HG02884 (cell line): ENCODE data around the gene CFB.
"Not testable (repeated sequence)": the region's sequence is repeated elsewhere in the genome, so short reads cannot be mapped to it uniquely, and the experiment has no call there.

Experiments
- ATAC-seq: cut with Tn5 transposase; IDR thresholded peaks from one replicate; pipeline ENCODE4 v1.9.1; 2021; ENCODE audit warnings: mild to moderate bottlenecking, moderate library complexity; ENCODE audit not compliant: unreplicated experiment

The CFB gene

DNA sequence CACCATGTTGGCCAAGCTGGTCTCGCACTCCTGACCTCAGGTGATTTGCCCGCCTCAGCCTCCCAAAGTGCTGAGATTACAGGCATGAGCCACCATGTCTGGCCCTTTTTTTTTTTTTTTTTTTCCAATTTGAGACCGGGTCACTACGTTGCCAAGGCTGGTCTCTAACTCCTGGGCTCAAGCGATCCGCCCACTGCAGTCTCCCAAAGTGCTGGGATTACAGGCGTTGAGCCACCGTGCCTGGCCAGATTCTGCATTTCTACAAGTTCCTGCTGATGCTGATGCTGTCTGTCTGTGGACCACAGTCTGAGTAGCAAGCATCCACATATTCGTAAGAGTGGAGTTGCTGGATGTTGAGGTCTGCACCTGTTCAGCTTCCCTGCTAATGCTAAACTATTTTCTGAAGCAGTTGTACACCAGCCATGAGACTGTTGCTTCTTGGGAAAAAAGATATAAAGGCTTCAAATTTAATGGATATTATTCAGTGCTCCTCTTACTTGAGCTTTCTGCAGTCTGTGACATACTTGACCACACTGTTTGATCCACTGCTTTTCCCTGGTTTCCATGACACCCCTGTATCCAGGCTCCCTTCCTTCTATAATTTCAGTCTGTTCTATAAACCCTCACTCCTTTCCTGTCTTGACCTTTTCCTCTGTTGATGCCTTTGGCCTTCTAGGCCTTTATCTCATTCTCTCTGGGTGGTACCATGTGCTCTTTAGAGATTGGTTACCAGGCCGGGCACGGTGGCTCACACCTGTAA, 33.9 kb upstream of the CFB start:
- no peak for ATAC-seq

GRCh38 chr6:31915351-31915750, 30.5 kb upstream of the CFB start:
- no peak for ATAC-seq

DNA sequence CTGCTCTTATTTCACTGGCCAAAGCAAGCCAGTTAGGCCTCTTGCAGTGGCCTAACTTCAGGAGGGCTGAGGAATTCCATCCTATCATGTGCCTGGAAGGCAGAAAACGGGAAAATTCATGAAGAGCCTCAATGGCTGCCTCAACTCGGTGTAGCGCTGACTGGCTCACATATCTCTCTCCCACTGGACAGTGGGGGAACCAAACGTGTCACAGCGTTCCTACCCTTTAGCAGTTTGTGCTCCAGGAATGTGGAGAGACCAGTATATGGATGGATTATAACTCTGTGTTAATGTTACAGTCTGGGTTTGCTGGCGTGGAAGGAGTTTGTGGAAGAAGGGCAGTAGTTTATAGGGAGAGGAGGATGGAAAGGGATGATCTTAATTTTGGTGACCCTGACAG, 30.1 kb upstream of the CFB start:
- no peak for ATAC-seq

DNA sequence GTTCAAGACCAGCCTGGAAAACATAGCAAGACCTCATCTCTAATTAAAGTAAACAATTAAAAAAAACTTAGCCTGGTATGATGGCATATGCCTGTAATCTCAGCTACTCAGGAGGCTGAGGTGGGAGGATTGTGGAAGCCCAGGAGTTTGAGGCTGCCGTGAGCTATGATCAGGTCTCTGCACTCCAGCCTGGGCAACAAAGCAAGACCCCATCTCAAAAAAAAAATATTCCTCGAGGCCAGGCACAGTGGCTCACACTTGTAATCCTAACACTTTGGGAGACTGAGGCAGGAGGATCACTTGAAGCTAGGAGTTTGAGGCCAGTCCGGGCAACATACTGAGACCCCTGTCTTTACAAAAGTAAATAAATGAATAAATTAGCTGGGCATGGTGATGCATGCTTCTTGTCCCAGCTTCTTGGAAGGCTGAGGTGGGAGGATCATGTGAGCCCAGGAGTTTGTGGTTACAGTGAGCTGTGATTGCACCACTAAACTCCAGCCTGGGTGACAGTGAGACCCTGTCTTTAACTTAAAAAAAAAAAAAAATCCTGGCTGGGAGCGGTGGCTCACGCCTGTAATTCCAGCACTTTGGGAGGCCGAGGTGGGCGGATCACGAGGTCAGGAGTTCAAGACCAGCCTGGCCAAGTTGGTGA, 27.7 kb upstream of the CFB start:
- ATAC-seq, result no peak

GRCh38 chr6:31919624-31920303, 26.1 kb upstream of the CFB start:
- no peak for ATAC-seq

DNA sequence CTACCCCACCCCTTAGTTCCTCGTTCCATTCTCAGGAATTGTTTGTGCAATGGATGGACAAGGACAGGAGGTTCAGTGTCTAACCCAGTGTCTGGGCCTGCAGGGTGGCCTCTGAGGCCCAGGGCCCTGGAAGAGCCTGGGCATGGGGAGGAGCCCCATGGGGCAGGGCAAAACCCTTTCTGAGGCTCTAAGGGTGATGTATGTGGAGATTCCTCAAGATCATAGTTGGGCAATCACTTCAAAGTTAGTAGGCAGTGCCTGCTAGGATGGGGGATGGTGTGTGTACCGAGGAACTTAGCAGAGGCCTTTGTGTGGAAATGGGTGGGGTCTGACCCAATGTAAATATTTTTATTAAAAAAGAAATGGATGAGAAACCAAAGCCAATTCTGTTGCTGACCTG, 25.1 kb upstream of the CFB start:
- no peak for ATAC-seq

DNA sequence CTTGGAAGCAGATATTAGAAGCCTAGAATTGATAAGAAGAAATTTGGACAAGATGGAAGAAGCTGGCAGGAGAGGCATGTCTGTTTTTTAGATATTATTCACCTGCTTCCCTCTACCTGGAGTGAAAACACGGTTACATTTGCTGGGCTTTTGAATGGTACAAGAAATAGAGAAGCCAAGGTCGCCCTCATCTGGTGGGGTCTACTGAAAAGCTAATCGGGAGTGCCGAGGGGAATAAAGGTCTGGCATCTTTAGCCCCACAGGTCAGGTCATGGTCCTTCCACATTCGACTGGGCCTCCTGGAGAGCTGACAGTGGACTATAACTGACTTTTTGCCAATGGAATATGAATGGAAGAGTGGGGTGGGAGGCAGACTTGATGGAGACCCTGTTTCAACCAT, 23.0 kb upstream of the CFB start:
- ATAC-seq, result no peak

DNA sequence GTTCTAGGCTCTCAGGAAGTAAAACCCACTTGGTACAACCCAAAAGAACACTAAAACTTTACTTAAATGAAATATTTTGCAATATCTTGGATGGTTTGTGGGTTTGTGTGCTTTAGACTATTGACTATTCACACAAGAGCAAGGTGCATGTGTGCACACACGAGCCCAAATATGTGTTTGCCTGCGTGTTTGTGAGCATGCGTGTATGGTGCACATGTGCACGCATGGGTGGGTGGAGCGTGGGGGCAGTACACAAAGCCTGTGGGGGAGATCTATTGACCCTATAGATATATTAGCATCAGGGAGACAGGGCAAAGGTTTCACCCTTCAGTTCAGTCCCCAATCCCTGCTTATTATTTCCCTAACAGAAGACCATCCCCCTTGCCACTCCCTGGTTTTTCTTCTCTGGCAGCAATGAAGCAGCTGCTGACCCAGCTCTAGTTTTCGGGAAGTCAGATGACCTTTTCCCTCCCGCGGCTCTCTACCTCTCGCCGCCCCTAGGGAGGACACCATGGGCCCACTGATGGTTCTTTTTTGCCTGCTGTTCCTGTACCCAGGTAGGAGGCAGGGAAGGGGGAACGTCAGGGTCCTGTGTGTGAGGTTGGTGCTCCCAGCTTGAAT, 18.5 kb upstream of the CFB start, which contains the start of gene C2:
C2 (plus strand) TSS at position 476 of the 621 bp plus-strand sequence; CDS start at position 512, 36 bp downstream.
- no peak for ATAC-seq

DNA sequence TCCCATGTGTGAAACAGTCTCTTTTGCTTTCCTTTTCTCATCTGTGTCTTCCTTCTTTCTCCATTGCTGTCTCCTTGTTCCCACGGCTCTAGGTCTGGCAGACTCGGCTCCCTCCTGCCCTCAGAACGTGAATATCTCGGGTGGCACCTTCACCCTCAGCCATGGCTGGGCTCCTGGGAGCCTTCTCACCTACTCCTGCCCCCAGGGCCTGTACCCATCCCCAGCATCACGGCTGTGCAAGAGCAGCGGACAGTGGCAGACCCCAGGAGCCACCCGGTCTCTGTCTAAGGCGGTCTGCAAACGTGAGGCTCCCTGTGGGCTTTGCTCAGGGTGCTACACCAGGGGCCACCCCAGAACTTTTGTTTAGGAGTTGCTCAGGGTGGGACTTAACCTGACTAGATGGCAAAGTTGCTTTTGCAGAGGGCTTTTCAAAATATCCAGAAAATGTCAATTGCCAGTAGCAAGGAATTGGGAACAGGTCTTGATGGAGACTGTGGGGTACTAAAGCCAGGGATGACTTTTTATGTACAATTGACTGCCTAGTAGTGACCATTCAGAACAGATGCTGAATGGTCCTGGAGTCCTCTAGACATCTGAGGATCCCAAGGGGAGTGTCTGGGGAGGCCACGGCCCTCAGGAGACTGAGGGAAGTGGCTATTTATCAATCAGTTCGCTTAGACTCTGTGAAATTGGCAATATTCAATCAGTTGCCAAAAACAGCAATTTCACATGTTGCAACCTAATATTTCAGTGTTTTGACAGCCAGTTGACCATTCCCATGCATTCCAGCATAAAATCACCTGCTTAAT, 17.8 kb upstream of the CFB start:
- no peak for ATAC-seq

GRCh38 chr6:31928672-31928939, 17.3 kb upstream of the CFB start:
- ATAC-seq, result no peak

DNA sequence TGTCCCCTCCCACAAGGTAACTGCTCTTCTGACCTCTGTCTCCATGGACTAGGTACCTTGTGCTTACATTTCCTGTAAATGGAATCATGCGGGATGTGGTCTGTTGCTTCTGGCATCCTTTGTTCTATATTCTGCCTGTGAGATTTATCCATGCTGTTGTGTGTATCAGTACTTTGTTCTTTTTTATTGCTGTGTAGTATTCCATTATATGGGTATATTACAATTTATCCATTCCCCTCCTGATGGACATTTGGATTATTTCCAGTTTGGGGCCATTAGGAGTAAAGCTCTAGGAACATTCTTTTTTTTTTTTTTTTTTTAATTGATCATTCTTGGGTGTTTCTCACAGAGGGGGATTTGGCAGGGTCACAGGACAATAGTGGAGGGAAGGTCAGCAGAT, 14.9 kb upstream of the CFB start:
- ATAC-seq, result no peak

GRCh38 chr6:31932137-31932536, 13.8 kb upstream of the CFB start:
- ATAC-seq, result not testable (repeated sequence)

GRCh38 chr6:31933537-31933936, 12.4 kb upstream of the CFB start:
- no peak for ATAC-seq

DNA sequence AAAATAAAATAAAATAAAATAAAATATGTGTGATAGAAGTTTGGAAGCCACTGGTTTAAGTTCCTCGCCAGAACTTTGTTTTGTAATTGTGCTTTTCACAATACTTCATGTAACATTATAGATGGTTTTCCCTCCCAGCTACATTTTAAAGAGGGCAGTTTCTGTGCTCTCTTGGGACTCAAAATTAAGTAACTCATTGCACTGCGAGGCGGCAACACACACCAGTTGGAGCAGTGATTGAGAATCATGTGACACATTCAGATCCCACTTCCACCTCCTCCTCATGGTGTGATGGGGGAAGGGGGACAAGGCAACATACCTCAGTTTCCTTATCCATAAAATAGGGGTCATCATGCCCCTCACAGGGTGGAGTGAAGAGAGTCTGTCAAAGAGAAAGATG, 10.9 kb upstream of the CFB start:
- no peak for ATAC-seq

DNA sequence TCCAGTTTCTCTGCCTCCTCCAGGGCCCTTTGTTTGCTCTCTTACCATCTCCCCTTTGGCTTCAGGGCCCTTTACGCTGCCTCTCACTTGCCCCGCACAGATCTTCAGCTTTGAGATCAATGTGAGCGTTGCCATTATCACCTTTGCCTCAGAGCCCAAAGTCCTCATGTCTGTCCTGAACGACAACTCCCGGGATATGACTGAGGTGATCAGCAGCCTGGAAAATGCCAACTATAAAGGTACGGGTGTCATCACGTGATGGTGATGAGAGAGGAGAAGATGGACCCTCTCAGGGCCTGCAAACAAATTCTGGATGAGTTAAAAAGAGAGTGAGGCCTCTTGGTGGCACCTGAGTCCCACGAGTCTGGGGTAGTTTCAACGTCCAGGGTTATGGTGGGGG, 10.1 kb upstream of the CFB start:
- ATAC-seq, result no peak

DNA sequence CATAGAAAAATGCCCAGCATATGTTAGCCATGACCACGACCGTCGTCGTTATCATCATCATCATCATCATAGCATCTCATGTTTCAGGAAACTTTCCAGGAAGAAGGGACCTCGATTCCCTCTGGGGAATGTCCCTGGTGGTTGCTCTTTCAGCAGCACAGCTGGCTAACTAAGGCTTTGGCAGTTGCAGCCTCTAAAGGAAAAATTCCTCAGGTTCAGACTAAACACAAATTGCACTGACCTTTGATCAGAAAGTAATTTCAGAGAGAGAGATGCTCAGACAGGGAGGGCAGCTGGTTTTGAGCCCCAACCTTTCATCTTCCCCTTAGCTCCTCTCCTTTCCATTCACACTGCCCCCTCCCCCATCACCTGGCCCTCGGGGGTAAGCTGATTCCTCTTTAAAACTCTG, 5.6 kb upstream of the CFB start:
- no peak for ATAC-seq

- ATAC-seq, result no peak
These were observed 2.2 kb upstream of the CFB start for GRCh38 chr6:31943742-31944141.

DNA sequence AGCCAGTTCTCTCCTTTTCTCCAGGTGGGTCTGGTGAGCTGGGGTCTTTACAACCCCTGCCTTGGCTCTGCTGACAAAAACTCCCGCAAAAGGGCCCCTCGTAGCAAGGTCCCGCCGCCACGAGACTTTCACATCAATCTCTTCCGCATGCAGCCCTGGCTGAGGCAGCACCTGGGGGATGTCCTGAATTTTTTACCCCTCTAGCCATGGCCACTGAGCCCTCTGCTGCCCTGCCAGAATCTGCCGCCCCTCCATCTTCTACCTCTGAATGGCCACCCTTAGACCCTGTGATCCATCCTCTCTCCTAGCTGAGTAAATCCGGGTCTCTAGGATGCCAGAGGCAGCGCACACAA, 765 bp upstream of the CFB start:
- no peak for ATAC-seq

GRCh38 chr6:31946370-31946885, 533 bp downstream of the CFB start:
- ATAC-seq, result no peak

DNA sequence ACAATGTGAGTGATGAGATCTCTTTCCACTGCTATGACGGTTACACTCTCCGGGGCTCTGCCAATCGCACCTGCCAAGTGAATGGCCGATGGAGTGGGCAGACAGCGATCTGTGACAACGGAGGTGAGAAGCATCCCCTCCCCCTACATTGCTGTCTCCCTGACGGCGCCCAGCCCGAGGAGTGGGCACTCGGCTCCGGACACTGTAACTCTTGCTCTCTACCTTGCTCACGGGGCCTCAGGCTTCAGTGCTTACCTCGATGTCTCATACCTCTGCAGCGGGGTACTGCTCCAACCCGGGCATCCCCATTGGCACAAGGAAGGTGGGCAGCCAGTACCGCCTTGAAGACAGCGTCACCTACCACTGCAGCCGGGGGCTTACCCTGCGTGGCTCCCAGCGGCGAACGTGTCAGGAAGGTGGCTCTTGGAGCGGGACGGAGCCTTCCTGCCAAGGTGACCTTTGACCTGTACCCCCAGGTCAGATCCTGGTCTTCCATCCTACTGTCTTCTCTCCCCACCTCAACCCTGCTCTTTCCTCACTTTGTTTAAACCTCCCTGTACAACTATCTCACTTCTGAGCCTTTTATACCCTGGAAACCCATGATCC, 1.3 kb downstream of the CFB start:
- ATAC-seq, result no peak

DNA sequence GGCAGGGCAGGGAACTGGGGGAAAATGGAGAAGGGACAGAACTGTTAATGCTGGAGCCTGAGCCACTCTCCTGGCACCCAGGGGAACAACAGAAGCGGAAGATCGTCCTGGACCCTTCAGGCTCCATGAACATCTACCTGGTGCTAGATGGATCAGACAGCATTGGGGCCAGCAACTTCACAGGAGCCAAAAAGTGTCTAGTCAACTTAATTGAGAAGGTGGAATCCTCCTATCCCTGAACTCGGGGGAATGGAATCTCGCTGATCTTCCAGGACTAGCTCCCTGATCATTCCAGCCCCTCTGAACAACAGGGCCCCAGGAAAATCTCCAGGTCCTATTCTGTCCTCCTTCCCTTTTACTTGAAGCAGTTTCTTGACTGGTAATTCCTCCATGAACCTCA, 2.0 kb downstream of the CFB start:
- no peak for ATAC-seq
